CD4-positive, alpha-beta T cell treated with Interleukin-4 for 4 hours (primary cell): Measurements from ENCODE around the gene EDN1.
"Not testable (repeated sequence)": the region's sequence is repeated elsewhere in the genome, so short reads cannot be mapped to it uniquely, and the experiment has no call there.

Source experiments
- DNase-seq: peaks from one replicate; pipeline ENCODE4 v3.0.0-alpha.2; 2020

The EDN1 gene

DNA sequence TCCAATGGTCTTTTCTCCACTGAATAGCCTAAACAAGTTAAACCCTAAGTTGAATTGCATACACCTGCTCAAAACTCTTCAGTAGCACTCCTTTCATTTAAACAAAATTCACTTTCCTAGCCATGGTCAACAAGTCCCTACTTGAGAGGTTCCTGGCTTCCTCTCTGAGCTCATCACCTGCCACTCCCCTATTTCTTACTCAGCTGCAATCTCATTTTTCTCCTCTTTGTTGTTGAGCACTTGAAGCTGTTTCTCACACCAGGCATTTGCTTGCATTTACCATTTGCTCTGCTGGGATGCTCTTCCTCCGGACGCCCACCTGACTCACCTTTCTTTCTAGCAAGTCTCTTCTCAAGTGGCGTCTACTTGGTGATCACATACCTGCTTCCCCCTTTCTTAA is 38.5 kb downstream of the EDN1 start:
- DNase-seq: no peak

- no peak for DNase-seq
Observed at GRCh38 chr6:12331474-12331873, 41.3 kb downstream of the EDN1 start.

- DNase-seq: no peak
Observed at GRCh38 chr6:12331951-12332749, 42.0 kb downstream of the EDN1 start.

GRCh38 chr6:12332750-12333079 is 42.6 kb downstream of the EDN1 start:
- DNase-seq: not testable (repeated sequence)

DNA sequence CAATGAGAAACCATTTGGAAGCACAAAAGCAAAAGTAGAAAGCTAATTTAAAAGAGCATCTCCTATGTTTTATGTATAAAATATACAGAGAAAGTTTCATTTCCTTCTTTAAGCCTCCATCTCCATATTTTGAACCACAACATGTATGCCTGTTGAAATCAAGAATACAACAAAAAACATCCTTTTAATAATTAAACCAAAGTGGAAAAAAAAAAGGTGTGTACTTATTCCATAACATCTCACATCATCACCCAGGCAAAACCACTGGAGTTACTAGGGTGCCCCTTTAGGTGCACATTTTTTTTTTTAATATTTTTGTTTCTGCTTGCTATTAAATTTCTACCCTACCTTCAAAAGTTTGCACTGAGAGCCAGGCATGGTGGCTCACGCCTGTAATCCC is 43.0 kb downstream of the EDN1 start:
- no peak for DNase-seq

GRCh38 chr6:12334526-12335130 is 44.5 kb downstream of the EDN1 start:
- no peak for DNase-seq

- DNase-seq: no peak
Observed at GRCh38 chr6:12335131-12335527, 45.0 kb downstream of the EDN1 start.

- no peak for DNase-seq
Observed at GRCh38 chr6:12335717-12336116, 45.6 kb downstream of the EDN1 start.

- DNase-seq: no peak
Observed at GRCh38 chr6:12336121-12336971, 46.2 kb downstream of the EDN1 start.

- DNase-seq: no peak
Observed at GRCh38 chr6:12339022-12339421, 48.9 kb downstream of the EDN1 start.

DNA sequence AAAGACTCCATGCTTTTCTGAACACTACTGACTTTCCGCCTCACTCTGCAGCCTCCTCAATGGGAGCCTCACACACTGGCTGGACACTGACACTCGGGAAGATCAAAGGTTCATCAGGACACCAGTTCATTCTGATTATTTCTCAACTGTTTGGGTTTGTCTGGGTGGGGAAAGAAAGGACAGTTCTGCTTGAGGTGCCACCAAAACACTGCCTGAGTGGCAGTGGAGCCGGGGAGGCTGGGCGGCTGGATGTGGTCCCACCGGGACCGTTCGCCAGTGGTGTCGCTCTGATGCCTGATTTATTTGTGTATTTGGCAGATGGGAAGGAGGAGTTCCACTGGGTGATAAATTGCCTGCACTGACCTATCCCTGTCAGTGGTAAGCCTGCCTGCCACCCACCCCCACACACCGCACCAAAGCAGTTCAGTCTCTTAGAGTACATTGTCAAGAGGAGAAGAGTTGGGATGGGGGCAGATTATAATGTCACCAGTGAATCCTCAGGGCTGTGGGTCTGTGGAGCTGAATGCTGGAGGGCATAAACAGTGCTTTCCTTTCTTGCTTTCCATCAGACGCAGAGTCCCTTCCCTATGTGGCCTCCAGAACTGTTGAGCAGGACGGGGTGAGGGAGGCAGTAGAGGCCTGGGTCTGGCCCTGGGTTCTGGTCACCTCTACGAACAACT is 49.8 kb downstream of the EDN1 start:
- no peak for DNase-seq

DNA sequence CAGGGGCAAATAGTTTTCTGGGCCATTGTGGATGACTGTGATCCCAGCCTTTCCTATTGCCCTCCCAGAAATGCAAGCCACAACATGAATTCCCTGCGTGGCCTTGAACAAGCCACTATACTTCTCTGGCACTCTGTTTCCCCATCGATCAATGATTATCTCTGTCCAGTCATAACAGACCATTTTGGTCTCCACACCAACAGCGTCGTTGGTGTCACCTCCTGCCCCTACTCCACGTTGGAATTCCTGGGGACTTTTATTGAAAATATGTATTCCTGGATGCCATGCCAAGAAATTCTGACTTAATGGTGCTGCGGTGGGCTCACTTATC is 50.3 kb downstream of the EDN1 start:
- DNase-seq: no peak

DNA sequence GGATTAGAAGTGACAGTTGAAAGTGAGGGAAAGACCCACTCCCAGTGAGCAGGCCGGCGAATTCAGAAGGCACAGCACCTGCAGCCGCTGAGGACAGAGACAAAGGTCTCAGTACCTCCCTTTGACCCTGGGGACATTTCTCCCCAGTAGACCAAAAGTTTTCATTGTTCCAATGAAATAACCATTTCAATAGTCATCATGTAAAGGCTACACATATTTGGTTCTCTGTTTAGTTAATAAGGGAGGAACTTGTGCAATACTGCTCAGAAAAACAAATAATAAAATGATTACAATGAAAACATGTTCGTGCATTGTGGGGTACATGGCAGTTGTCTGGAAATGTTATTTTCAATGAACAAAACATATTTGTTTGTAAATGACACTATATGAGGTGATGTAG is 52.5 kb downstream of the EDN1 start:
- no peak for DNase-seq

DNA sequence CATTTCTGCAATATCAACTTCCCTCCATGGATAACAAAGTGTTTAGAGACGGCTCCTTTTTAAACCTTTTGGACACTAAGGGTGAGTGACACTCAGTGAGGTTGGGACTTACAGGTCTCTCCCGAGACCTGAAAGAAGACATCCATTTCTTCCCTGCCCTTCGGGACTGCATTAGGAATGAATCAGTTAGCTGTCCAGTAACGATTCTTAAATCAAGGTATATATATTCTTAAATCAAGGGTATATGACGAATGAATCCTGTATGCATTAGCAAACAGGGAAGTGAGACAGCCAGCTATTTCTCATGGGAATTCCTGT is 52.9 kb downstream of the EDN1 start:
- DNase-seq: no peak

- no peak for DNase-seq
Observed at GRCh38 chr6:12343440-12344162, 53.4 kb downstream of the EDN1 start.

DNA sequence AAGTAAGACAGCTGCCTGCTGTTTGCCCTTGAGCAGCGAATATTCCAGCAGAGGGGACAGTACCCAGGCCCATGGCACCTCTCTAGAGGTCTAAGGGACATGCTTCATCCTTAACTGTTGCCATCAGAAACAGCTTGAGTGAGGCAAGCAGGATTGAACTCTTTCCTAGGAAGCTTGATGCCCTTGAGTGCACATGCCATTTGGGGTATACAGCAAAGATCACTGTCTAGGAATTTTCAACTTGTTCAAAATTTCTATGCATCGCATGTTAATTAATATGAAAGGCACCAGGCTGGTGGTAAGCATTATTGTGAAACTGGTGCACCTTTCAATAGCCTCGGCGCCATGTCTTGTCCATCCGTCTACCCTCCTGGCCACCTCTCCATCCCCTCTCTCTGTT is 54.1 kb downstream of the EDN1 start:
- DNase-seq: no peak

- DNase-seq: no peak
Observed at GRCh38 chr6:12344961-12345693, 55.0 kb downstream of the EDN1 start.

GRCh38 chr6:12345694-12346058 is 55.5 kb downstream of the EDN1 start:
- DNase-seq: no peak
